Esophagus squamous epithelium (tissue), 5 donors: ENCODE results near the gene PNPLA2. TPM values are rescaled to one million over a fixed set of nuclear protein-coding genes. Genes with fewer than 3 reads are reported as not detected.

Experiments
- DNase-seq: peaks from one replicate; lab custom pipeline; 2025; lab: John Stamatoyannopoulos, UW
- H3K27ac ChIP-seq, 4 donors: fragments of 200-600 bp; sonication (generic); one replicate each; pipeline ENCODE4 v1.5.1; 2016 to 2019; ENCODE audit warnings: mild to moderate bottlenecking in 1 of 4
- H3K27me3 ChIP-seq, 4 donors: fragments of 200-600 bp; sonication (generic); 1 replicate in 3 of 4; 2 replicates in 1 of 4; pipeline versions ENCODE4 v1.5.1 to v1.6.0; 2017 to 2021; ENCODE audit warnings: antibody characterized with exemption in 1 of 4
- H3K36me3 ChIP-seq, 3 donors: fragments of 200-600 bp; sonication (generic); one replicate each; pipeline ENCODE4 v1.5.1; 2016 to 2019
- H3K4me1 ChIP-seq, 3 donors: fragments of 200-600 bp; sonication (generic); one replicate each; pipeline ENCODE4 v1.5.1; 2017 to 2019
- H3K4me3 ChIP-seq, 4 donors: fragments of 200-600 bp; sonication (generic); 1 replicate in 3 of 4; 2 replicates in 1 of 4; pipeline ENCODE4 v1.5.1; 2016 to 2019; ENCODE audit warnings: mild to moderate bottlenecking in 2 of 4, moderate library complexity in 1 of 4
- H3K9me3 ChIP-seq, 3 donors: fragments of 200-600 bp; sonication (generic); one replicate each; pipeline ENCODE4 v1.5.1; 2016 to 2019
- CTCF ChIP-seq, 6 experiments: fragments of 450-650 bp in 4 of 6; fragments of 200-600 bp in 2 of 6; sonication (generic) in 2 of 6; IDR thresholded peaks; one replicate each; pipeline ENCODE4 v1.5.1; 2016 to 2019; ENCODE audit warnings: antibody characterized with exemption in 6 of 6, mild to moderate bottlenecking in 4 of 6, moderate library complexity in 4 of 6
- POLR2A ChIP-seq, 4 donors: fragments of 450-650 bp; IDR thresholded peaks; one replicate each; pipeline ENCODE4 v1.6.1; 2017; ENCODE audit warnings: antibody characterized with exemption in 4 of 4, mild to moderate bottlenecking in 4 of 4, moderate library complexity in 3 of 4
- WGBS, 2 donors: methylation state at CpG; one replicate each; pipeline ENCODE4 v1.1.5; 2018; 5-methylcytosine and 5-hydroxymethylcytosine counted together
- intact Hi-C: fragments of 100-400 bp; cut with DNase I; formaldehyde crosslinking; loops from one replicate; pipeline ENCODE4 v1.15.0; 2022
- total RNA-seq, 4 donors: library from RNA; depleted of rRNA; stranded (reverse); fragments of >200 nt; gene quantifications; one replicate each; pipeline ENCODE4 v1.1.0, GENCODE V29; 2016
- donor health status: DM: yes; HTN: yes; CAD: no.

Gene PNPLA2
- total RNA-seq, 4 donors from 2014 or later = 14.2 to 42.7 (median 26.0) TPM

- H3K9me3 ChIP-seq = no peaks in the 10 kb centered on the region
- H3K36me3 ChIP-seq = peaks cover 18 to 39% (median 23%) of the 10 kb centered on the region in 3 donors
- peak overlapping the region; percentile 69 to 99 (median 83) for H3K4me3 ChIP-seq
- no peaks in the 10 kb centered on the region for H3K27me3 ChIP-seq
- peak overlapping the region; percentile 98 to 99 (median 98) for H3K27ac ChIP-seq
- DNase-seq = no peak
- intact Hi-C loops = no loop called here
- WGBS, 2 donors = 0% methylated on average over 4 of the region's 55 CpGs; no CpG with 5 or more reads in 1 of the 2 donors
- H3K4me1 ChIP-seq = peaks cover 25 to 59% (median 31%) of the 10 kb centered on the region in 3 donors
- TF ChIP-seq POLR2A (IDR thresholded peaks at IDR 0.05) = no peak
- peak in 1 of 6 experiments; percentile 21 for TF ChIP-seq CTCF (IDR thresholded peaks at IDR 0.05)
Observed at GRCh38 chr11:810040-810567, 8.6 kb upstream of the PNPLA2 start.

GRCh38 chr11:811446-812245 lies 7.1 kb upstream of the PNPLA2 start:
- intact Hi-C loops = no loop called here
- no peaks in the 10 kb centered on the region for H3K9me3 ChIP-seq
- H3K27me3 ChIP-seq = no peaks in the 10 kb centered on the region
- no peak for DNase-seq
- WGBS, 2 donors = 67 to 73% methylated on average over 4 to 5 of the region's 14 CpGs
- H3K4me3 ChIP-seq = peak overlapping the region in 1 of 4 donors; percentile 99
- peak overlapping the region in 2 of 4 donors; percentile 99 for H3K27ac ChIP-seq
- peaks cover 25 to 47% (median 25%) of the 10 kb centered on the region in 3 donors for H3K4me1 ChIP-seq
- peaks cover 18 to 46% (median 23%) of the 10 kb centered on the region in 3 donors for H3K36me3 ChIP-seq
- TF ChIP-seq CTCF (IDR thresholded peaks at IDR 0.05) = peak in 1 of 6 experiments; percentile 3
- TF ChIP-seq POLR2A (IDR thresholded peaks at IDR 0.05) = no peak

- 52 to 70% methylated on average over 1 to 2 of the region's 3 CpGs for WGBS, 2 donors
- H3K4me1 ChIP-seq = peaks cover 25 to 45% (median 25%) of the 10 kb centered on the region in 3 donors
- intact Hi-C loops = no loop called here
- no peak for DNase-seq
- H3K27ac ChIP-seq = peak overlapping the region in 2 of 4 donors; percentile 99
- no peak overlapping the region for H3K4me3 ChIP-seq
- H3K27me3 ChIP-seq = no peaks in the 10 kb centered on the region
- H3K36me3 ChIP-seq = peaks cover 18 to 46% (median 23%) of the 10 kb centered on the region in 3 donors
- TF ChIP-seq POLR2A (IDR thresholded peaks at IDR 0.05) = no peak
- no peak for TF ChIP-seq CTCF (IDR thresholded peaks at IDR 0.05)
- H3K9me3 ChIP-seq = no peaks in the 10 kb centered on the region
Observed at GRCh38 chr11:812390-812789, 6.3 kb upstream of the PNPLA2 start.

GRCh38 chr11:813072-813455 lies 5.7 kb upstream of the PNPLA2 start:
- TF ChIP-seq POLR2A (IDR thresholded peaks at IDR 0.05) = no peak
- no peak for TF ChIP-seq CTCF (IDR thresholded peaks at IDR 0.05)

More at GRCh38 chr11:813072-813455, 5.7 kb upstream of the PNPLA2 start:
- no peaks in the 10 kb centered on the region for H3K9me3 ChIP-seq
- WGBS, 2 donors = 90 to 93% methylated on average over 3 to 5 of the region's 6 CpGs
- intact Hi-C loops = no loop called here
- peaks cover 24 to 39% (median 25%) of the 10 kb centered on the region in 3 donors for H3K4me1 ChIP-seq
- no peak overlapping the region for H3K27ac ChIP-seq
- peaks cover 18 to 46% (median 23%) of the 10 kb centered on the region in 3 donors for H3K36me3 ChIP-seq
- H3K4me3 ChIP-seq = no peak overlapping the region
- no peak for DNase-seq
- H3K27me3 ChIP-seq = no peaks in the 10 kb centered on the region
